ENCODE results near the gene CMYA5.

Gene CMYA5

DNA sequence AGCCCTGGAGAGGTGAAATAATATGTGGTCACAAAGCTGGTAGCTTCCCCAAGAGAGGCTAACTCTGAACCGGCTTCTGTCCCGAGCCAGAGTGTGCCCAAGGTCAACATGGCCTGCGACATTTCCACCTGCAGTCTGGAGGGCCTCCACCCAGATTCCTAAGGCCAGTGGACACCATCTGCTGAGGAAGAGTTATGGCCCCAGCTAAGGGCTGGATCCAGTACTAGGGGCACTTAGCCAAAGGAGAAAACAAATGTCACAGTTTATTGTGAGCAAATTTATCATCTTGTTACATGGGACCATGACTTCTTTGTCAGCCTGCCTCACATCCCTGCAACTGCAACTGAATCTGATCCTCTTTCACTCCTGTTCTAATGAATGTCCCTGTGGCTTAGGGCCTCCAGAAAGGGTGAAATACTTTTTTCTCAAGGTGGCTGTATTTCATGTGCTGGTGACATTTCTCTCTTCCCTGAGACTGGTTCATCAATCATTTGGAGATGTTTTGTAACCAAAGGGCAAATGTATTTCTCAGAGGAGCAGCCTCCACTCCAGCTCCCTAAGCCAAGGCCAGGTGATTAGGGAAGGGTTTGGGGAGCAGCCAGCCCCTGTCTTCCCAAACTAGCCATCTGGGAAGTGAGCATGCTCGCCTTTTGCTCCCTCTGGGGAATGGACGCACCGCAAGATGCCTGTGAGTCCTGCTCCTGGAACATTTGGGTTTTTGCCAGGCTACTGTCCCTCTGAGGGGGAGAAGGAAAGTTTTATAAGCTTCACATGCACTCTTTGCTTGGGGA lies 148.3 kb downstream of the CMYA5 start:
- TF ChIP-seq CTCF (IDR thresholded peaks at IDR 0.05; ENCODE audit: low read depth, low read length) (no peak), EZH2phosphoT487 (IDR thresholded peaks at IDR 0.05; ENCODE audit: low read depth) (no peak)
- no peak overlapping the region for H3K4me2 ChIP-seq (ENCODE audit: low read length)

DNA sequence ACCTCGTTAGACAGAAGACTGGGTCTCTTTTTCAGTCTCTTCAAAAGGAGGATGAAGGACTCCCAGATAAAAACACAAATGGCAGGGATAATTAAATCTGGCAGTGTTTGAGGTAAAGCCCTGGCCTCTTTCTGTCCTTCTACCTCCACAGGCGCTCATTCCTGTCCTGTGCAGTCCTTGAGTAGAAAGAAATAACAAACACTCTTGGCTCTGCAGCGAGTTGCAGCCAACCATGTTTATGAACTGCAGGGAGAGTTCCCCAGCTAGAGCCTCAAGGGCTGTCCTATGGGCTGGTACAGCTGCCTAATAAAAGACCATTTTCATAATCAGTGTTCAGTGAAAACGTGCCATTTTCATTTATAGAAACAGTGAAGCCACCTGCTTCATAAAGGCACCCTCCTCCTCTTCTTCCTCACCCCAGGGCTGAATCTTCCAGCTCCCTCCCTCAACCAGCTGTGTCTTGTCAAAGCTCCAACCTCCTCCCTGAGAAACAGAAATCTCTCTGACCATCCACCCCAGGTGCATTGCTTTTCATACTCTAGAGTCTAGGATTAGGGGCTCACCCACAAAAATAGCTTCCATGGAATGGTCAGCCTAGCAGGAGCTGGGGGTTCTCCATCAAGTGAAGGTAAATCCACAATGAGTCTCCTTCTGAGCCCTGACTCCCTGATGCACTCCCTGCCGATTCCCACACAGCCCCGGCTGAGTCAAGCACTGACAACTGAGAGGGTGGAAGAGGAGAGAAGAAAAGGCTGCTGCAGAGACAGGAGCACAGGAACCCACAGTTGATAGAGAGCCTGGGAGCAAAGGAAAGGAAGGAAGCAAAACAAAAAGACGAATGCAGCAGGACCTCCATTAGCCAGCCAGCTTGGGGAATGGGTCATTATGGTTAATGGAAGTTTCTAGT lies 150.7 kb downstream of the CMYA5 start:
- H2AFZ ChIP-seq (ENCODE audit: low read depth, low read length): no peak overlapping the region
- no peak overlapping the region for H3K4me3 ChIP-seq (ENCODE audit: low read length)
- H3K79me2 ChIP-seq (ENCODE audit: low read length): no peaks in the 10 kb centered on the region
- no peak overlapping the region for H3K27ac ChIP-seq (ENCODE audit: low read length)
- H3K4me2 ChIP-seq (ENCODE audit: low read length): no peak overlapping the region
- no peaks in the 10 kb centered on the region for H4K20me1 ChIP-seq (ENCODE audit: insufficient read depth, low read length)
- no peaks in the 10 kb centered on the region for H3K9me3 ChIP-seq (ENCODE audit: insufficient read depth, low read length)
- H3K9ac ChIP-seq (ENCODE audit: low read length): no peak overlapping the region
- no peaks in the 10 kb centered on the region for H3K36me3 ChIP-seq (replicated peaks; ENCODE audit: low read depth, low read length)
- no peaks in the 10 kb centered on the region for H3K27me3 ChIP-seq (ENCODE audit: low read depth, low read length)
- no peaks in the 10 kb centered on the region for H3K4me1 ChIP-seq (ENCODE audit: low read length)
- TF ChIP-seq EZH2phosphoT487 (IDR thresholded peaks at IDR 0.05; ENCODE audit: low read depth): no peak
- TF ChIP-seq CTCF (IDR thresholded peaks at IDR 0.05; ENCODE audit: low read depth, low read length): no peak

More for the DNA sequence above, 148.3 kb downstream of the CMYA5 start:
- no peaks in the 10 kb centered on the region for H3K79me2 ChIP-seq (ENCODE audit: low read length)
- no peak overlapping the region for H3K9ac ChIP-seq (ENCODE audit: low read length)
- H3K27ac ChIP-seq (ENCODE audit: low read length): no peak overlapping the region
- H3K4me3 ChIP-seq (ENCODE audit: low read length): no peak overlapping the region
- H4K20me1 ChIP-seq (ENCODE audit: insufficient read depth, low read length): no peaks in the 10 kb centered on the region
- H3K4me1 ChIP-seq (ENCODE audit: low read length): no peaks in the 10 kb centered on the region
- no peaks in the 10 kb centered on the region for H3K9me3 ChIP-seq (ENCODE audit: insufficient read depth, low read length)
- no peaks in the 10 kb centered on the region for H3K27me3 ChIP-seq (ENCODE audit: low read depth, low read length)
- no peaks in the 10 kb centered on the region for H3K36me3 ChIP-seq (replicated peaks; ENCODE audit: low read depth, low read length)
- H2AFZ ChIP-seq (ENCODE audit: low read depth, low read length): no peak overlapping the region

DNA sequence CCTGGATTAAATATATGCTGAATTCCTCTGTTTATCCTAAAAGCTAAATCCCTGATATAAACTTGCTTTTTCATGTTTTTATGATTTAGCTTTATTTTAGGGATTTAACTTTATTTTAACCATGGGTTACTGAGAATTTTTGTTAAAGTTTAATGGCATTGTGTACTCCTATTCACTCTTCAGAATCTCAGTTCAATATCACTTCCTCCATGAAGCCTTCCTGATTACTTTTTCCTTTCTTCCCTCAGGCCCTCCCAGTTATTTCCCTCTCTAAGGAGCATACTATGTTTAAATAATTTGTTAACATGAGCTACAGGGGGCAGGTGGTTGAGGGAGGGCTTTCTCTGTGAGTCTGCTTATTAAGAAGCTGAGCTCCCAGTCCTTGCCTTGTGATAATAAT lies 151.5 kb downstream of the CMYA5 start:
- H3K27me3 ChIP-seq (ENCODE audit: low read depth, low read length): no peaks in the 10 kb centered on the region
- H3K27ac ChIP-seq (ENCODE audit: low read length): no peak overlapping the region
- no peaks in the 10 kb centered on the region for H3K9me3 ChIP-seq (ENCODE audit: insufficient read depth, low read length)
- no peaks in the 10 kb centered on the region for H3K79me2 ChIP-seq (ENCODE audit: low read length)
- no peaks in the 10 kb centered on the region for H3K36me3 ChIP-seq (replicated peaks; ENCODE audit: low read depth, low read length)
- H3K9ac ChIP-seq (ENCODE audit: low read length): no peak overlapping the region
- TF ChIP-seq EZH2phosphoT487 (IDR thresholded peaks at IDR 0.05; ENCODE audit: low read depth): no peak
- TF ChIP-seq CTCF (IDR thresholded peaks at IDR 0.05; ENCODE audit: low read depth, low read length): no peak
- H4K20me1 ChIP-seq (ENCODE audit: insufficient read depth, low read length): no peaks in the 10 kb centered on the region
- H3K4me3 ChIP-seq (ENCODE audit: low read length): no peak overlapping the region
- no peak overlapping the region for H2AFZ ChIP-seq (ENCODE audit: low read depth, low read length)
- no peak overlapping the region for H3K4me2 ChIP-seq (ENCODE audit: low read length)
- H3K4me1 ChIP-seq (ENCODE audit: low read length): no peaks in the 10 kb centered on the region
